Gastroesophageal sphincter (tissue), 4 donors: Measurements from ENCODE around the gene NUBPL. TPM values are rescaled to one million over a fixed set of nuclear protein-coding genes. Genes with fewer than 3 reads are reported as not detected.

ENCODE experiments used
- ATAC-seq: fragments of 150-250 bp; one replicate; pipeline ENCODE4 v1.9.1; 2016; ENCODE audit warnings: mild to moderate bottlenecking, moderate library complexity
- H3K27ac ChIP-seq, 4 donors: fragments of 200-600 bp; sonication (generic) in 3 of 4; 1 replicate in 3 of 4; 2 replicates in 1 of 4; pipeline ENCODE4 v1.5.1; 2016 to 2019
- H3K27me3 ChIP-seq: fragments of 200-600 bp; sonication (generic); one replicate; pipeline ENCODE4 v1.5.1; 2019
- H3K36me3 ChIP-seq, 2 donors: fragments of 200-600 bp; sonication (generic); one replicate each; pipeline ENCODE4 v1.5.1; 2019; ENCODE audit warnings: control low read depth in 1 of 2
- H3K4me1 ChIP-seq, 3 donors: fragments of 200-600 bp; sonication (generic); 1 replicate in 2 of 3; 2 replicates in 1 of 3; pipeline ENCODE4 v1.5.1; 2016 to 2019; ENCODE audit warnings: control low read depth in 2 of 3
- H3K4me3 ChIP-seq, 2 donors: fragments of 200-600 bp; sonication (generic); one replicate each; pipeline ENCODE4 v1.5.1; 2019; ENCODE audit warnings: mild to moderate bottlenecking in 1 of 2, moderate library complexity in 1 of 2
- H3K9me3 ChIP-seq, 3 donors: fragments of 200-600 bp; sonication (generic); one replicate each; pipeline ENCODE4 v1.5.1; 2017 to 2019; ENCODE audit warnings: control low read depth in 2 of 3
- CTCF ChIP-seq, 4 experiments: fragments of 200-600 bp in 2 of 4; fragments of 450-650 bp in 2 of 4; sonication (generic) in 1 of 4; IDR thresholded peaks; one replicate each; pipeline ENCODE4 v1.5.1; 2017 to 2019; ENCODE audit warnings: antibody characterized with exemption in 4 of 4, mild to moderate bottlenecking in 2 of 4, moderate library complexity in 2 of 4
- EP300 ChIP-seq: sonication (generic); formaldehyde crosslinking; IDR thresholded peaks from one replicate; pipeline ENCODE4 v1.6.1; 2017; ENCODE audit warnings: antibody characterized with exemption, mild to moderate bottlenecking
- POLR2A ChIP-seq, 2 donors: fragments of 450-650 bp; IDR thresholded peaks; one replicate each; pipeline ENCODE4 v1.6.1; 2017; ENCODE audit warnings: antibody characterized with exemption in 2 of 2, mild to moderate bottlenecking in 2 of 2, moderate library complexity in 1 of 2
- POLR2AphosphoS5 ChIP-seq: sonication (generic); formaldehyde crosslinking; IDR thresholded peaks from one replicate; pipeline ENCODE4 v1.6.1; 2017; ENCODE audit warnings: antibody characterized with exemption
- WGBS, 2 donors: methylation state at CpG; one replicate each; pipeline ENCODE4 v1.1.5; 2018; ENCODE audit warnings: low coverage in 1 of 2; 5-methylcytosine and 5-hydroxymethylcytosine counted together
- total RNA-seq, 4 donors: library from RNA; depleted of rRNA; stranded (reverse); fragments of >200 nt; gene quantifications; one replicate each; pipeline ENCODE4 v1.1.0, GENCODE V29; 2016

The NUBPL gene
- total RNA-seq, 4 donors from 2014 or later: 8.1 to 24.3 (median 14.5) TPM

DNA sequence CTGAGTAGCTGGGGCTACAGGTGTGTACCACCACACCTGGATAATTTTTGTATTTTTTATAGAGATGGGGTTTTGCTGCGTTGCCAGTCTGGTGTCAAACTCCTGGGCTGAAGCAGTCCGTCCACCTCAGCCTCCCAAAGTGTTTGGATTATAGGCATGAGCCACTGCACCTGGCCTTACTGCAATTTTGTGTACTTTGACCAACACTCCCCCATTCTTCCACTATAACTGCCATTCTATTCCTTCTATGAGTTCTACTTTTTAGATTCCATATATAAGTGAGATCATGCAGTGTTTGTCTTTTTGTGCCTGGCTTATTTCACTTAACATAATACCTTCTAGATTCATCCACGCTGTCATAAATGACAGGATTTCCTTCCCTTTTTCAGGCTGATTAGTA, 199.1 kb downstream of the NUBPL start:
- no peak for TF ChIP-seq POLR2A (IDR thresholded peaks at IDR 0.05)
- no peak for TF ChIP-seq POLR2AphosphoS5
- no peak for TF ChIP-seq CTCF (IDR thresholded peaks at IDR 0.05)
- no peak for TF ChIP-seq EP300
- H3K9me3 ChIP-seq: no peaks in the 10 kb centered on the region
- H3K4me1 ChIP-seq: no peaks in the 10 kb centered on the region
- no peak overlapping the region for H3K4me3 ChIP-seq
- H3K36me3 ChIP-seq: no peaks in the 10 kb centered on the region
- 44 to 64% methylated on average over 2 to 3 of the region's 3 CpGs for WGBS, 2 donors
- no peak overlapping the region for H3K27ac ChIP-seq
- H3K27me3 ChIP-seq: no peaks in the 10 kb centered on the region
- ATAC-seq: no peak

DNA sequence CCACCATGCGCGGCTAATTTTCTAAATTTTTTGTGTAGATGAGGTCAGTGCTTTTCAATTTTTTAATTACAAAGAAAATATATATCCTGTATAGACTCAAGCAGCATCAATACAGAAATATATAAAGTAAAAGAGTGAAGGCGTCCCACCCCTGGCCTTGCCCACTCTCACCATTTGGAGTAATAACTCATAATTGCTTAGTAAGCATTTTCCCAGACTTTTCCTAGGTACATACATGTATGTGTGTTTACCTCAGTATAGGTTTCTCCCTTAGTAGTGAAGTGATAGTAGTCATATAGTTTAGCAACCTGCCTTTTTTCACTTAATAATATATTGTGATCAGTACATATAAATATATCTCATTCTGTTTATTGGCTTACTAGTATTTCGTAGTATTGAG, 200.1 kb downstream of the NUBPL start:
- Histone ChIP-seq H3K9me3 (no peaks in the 10 kb centered on the region), H3K27ac (no peak overlapping the region), H3K4me1 (no peaks in the 10 kb centered on the region), H3K27me3 (no peaks in the 10 kb centered on the region), H3K4me3 (no peak overlapping the region), H3K36me3 (no peaks in the 10 kb centered on the region)
- ATAC-seq: no peak
- no peak for TF ChIP-seq POLR2A (IDR thresholded peaks at IDR 0.05)
- no peak for TF ChIP-seq CTCF (IDR thresholded peaks at IDR 0.05)
- TF ChIP-seq EP300: no peak
- no peak for TF ChIP-seq POLR2AphosphoS5
- 89 to 100% methylated on average over 2 to 4 of the region's 4 CpGs for WGBS, 2 donors

- TF ChIP-seq POLR2A (IDR thresholded peaks at IDR 0.05) (no peak), POLR2AphosphoS5 (no peak), CTCF (IDR thresholded peaks at IDR 0.05) (no peak), EP300 (no peak)
- no peaks in the 10 kb centered on the region for H3K27me3 ChIP-seq
- no peaks in the 10 kb centered on the region for H3K36me3 ChIP-seq
- WGBS, 2 donors: 94 to 100% methylated on average over 1 of the region's 1 CpG
- ATAC-seq: no peak
- no peaks in the 10 kb centered on the region for H3K9me3 ChIP-seq
- H3K4me3 ChIP-seq: no peak overlapping the region
- H3K27ac ChIP-seq: no peak overlapping the region
- H3K4me1 ChIP-seq: no peaks in the 10 kb centered on the region
Observed at GRCh38 chr14:31763041-31763440, 201.8 kb downstream of the NUBPL start.

DNA sequence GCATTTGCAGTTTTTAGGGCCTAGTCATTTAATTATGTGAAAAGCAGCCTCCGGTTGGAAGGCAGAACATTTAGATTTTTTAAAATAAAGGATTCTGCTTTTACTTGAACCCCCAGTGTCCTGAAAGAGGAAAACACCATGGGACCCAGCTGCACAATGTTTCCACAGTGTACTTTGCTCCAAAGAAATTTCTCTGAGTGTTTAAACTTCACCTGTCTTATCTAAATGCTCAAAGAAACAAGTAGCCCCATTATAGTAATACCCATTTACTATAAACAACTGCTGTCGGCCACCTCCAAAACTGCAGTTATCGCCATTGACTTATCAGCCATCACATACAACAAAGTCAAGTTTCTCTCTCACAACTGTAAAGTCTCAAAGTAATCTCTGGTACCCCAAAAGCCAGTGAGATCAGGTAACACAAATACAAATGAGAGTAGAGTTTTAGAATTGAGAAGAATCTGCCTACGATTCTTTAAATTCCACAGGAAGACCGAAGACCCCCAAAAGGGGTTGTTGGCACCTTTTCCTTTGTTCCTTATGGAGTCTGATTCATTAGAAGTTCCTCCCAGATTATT, 205.2 kb downstream of the NUBPL start:
- H3K9me3 ChIP-seq: no peaks in the 10 kb centered on the region
- TF ChIP-seq POLR2AphosphoS5 (no peak), POLR2A (IDR thresholded peaks at IDR 0.05) (no peak), CTCF (IDR thresholded peaks at IDR 0.05) (no peak), EP300 (no peak)
- H3K27me3 ChIP-seq: no peaks in the 10 kb centered on the region
- no peaks in the 10 kb centered on the region for H3K36me3 ChIP-seq
- H3K4me1 ChIP-seq: no peaks in the 10 kb centered on the region
- 65 to 100% methylated on average over 5 of the region's 5 CpGs for WGBS, 2 donors
- H3K27ac ChIP-seq: no peak overlapping the region
- ATAC-seq: no peak
- no peak overlapping the region for H3K4me3 ChIP-seq

- Histone ChIP-seq H3K27ac (no peak overlapping the region), H3K4me1 (no peaks in the 10 kb centered on the region), H3K4me3 (no peak overlapping the region), H3K27me3 (no peaks in the 10 kb centered on the region), H3K9me3 (no peaks in the 10 kb centered on the region), H3K36me3 (no peaks in the 10 kb centered on the region)
- ATAC-seq: no peak
- TF ChIP-seq EP300 (no peak), POLR2AphosphoS5 (no peak), POLR2A (IDR thresholded peaks at IDR 0.05) (no peak), CTCF (IDR thresholded peaks at IDR 0.05) (no peak)
Observed at GRCh38 chr14:31768355-31768754, 207.2 kb downstream of the NUBPL start.
